Caki2 (cell line): ENCODE measurements around the gene FES. TPM values are rescaled to one million over a fixed set of nuclear protein-coding genes. Genes with fewer than 3 reads are reported as not detected.

Experiments used
- DNase-seq: peaks from one replicate; pipeline ENCODE4 v3.0.0-alpha.2; 2015; ENCODE audit warnings: low read depth
- in situ Hi-C: cut with HindIII; loops from 2 replicates; pipeline ENCODE4 v1.10.0; 2016; ENCODE audit warnings: low sequenced_read_pairs, low pct_unique_long_range_greater_than_20kb, mixed read lengths
- total RNA-seq: library from RNA; depleted of rRNA; stranded (reverse); fragments of >200 nt; shearing (Covaris generic); gene quantifications from 2 replicates; pipeline ENCODE4 v1.2.3, GENCODE V29; 2014; ENCODE audit warnings: low replicate concordance

FES gene
- total RNA-seq, 1 experiment from 2014 or later = not detected

DNA sequence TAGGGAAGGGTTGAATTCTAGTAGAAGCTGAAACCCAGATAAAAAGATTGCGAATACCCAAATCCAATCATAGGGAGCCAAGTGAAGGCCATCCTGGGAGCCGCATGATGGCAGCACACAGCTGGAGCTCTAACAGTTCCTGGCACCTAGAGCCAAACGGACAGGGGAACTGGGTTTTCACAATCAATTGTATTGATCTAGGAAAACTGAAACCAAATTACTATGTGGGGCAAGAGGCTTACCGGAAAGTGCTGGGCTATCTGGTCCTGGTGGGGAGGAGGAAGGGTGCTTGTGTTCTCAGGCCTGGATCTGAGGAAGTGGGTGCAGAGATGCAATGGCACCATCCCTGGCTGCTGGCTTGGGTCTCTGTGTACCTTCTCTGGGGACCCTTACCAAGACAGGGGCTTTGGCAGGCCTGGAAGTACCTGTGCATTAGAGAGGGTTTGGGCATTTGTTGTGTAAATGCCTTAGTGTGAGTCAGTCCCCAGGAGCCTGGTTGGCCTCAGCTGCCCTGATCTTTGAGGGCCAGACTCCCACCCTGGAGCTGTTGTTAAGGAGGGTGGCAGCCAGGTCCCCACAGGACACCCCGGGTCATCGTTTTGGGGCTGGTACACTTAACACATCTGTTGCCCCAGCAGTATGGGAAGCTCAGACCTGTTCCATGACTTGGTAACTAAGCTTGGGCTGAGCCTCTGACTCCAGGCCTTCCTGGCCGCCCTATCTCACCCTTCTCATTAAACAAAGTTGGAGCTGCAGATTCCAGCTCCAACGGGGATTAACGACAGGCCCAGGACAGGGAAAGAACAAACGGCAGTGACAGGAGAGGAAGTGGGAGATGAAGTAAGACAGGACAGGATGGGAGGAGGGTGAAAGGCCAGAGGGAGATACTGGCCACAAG lies 24.8 kb upstream of the FES start:
- no peak for DNase-seq

DNA sequence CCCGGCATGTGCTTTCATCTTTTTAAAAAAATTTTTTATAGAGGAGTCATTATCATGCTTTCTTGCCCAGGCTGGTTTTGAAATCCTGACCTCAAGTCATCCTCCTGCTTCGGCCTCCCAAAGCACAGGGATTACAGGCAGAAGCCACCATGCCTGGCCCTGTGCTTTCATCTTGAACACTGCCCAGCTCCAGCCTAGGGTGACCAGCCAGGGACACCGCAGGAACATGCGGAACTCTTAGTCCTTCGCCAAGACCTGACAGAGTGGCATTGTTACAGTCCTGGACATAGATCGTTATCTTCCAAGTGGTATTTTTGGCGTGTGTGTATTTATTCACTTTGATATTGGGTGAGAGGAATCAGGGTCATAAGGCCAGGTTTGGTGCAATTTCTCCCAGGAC lies 23.9 kb upstream of the FES start:
- DNase-seq = no peak
- in situ Hi-C loops = no loop called here

More for the DNA sequence above, 24.8 kb upstream of the FES start:
- in situ Hi-C loops = no loop called here

- in situ Hi-C loops = no loop called here
- no peak for DNase-seq
Observed at GRCh38 chr15:90860942-90861675, 23.2 kb upstream of the FES start.

DNA sequence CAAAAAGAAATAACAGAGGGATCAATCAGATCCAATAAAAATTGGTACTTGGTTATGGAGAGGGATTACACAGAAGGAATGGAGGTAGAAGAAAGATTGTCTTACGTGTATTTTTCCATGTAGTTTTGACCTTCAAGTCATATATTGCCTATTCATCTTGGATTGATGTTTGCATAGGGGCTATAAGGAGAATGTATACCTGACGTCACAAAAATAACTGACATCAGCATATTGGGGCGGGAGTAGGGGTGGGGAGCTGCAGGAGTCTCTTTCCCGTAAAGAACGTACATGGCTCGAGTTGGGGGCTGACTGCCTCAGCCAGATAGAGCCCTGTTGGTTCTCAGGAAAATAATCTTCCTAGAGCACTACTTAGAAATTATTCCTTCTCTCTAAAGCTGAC lies 21.8 kb upstream of the FES start:
- DNase-seq = no peak
- in situ Hi-C loops = no loop called here

GRCh38 chr15:90862964-90863778 lies 21.1 kb upstream of the FES start:
- in situ Hi-C loops = no loop called here

DNA sequence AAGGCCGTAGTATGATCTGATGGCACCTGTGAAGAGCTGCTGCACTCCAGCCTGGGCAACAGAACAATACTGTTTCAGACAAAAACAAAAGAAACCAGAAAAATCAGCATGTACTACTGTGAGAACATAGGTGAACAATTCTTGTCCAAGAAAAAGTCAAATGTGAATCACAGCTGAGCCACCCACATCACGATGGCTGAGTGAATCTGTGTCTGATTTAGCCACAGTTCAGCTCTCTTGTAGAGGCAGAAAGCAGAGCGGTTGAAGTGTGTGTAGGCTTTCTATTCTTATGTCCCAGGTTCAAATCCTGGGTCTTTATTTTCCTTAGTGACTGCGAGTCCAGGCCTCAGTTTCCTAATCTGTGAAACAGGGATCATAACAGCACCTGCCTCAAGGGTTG lies 20.3 kb upstream of the FES start:
- in situ Hi-C loops = no loop called here
- no peak for DNase-seq

More at GRCh38 chr15:90862964-90863778, 21.1 kb upstream of the FES start:
- no peak for DNase-seq

GRCh38 chr15:90864507-90864906 lies 19.8 kb upstream of the FES start:
- in situ Hi-C loops = no loop called here
- no peak for DNase-seq

- in situ Hi-C loops = no loop called here
Observed at GRCh38 chr15:90865702-90866101, 18.6 kb upstream of the FES start.

DNA sequence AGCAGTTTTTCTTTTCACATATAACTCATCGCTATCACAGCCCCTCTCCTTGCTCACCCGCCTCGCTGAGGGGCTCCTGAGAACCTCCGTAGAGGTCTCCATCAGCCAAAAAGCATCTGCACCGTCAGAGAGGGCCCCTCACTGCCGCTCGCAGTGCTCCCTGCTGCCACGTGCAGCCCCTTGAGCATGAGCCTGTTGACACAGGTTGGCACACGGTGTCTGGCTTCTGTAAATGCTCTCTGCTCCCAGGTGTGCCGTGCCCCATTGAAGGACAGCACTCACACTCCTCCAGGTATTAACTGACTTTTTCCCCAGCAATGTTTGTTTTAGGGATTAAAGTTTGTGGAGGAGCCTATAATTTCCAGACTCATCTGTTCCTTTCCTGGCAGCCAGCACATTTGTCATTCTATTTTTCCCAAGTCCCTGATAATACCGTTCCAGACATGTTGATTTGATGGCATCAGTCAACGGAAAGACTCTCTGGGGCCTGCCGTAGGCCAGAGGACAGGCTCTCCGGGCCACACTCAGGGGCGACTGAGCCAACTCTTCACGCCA lies 18.1 kb upstream of the FES start:
- in situ Hi-C loops = no loop called here
- no peak for DNase-seq

More at GRCh38 chr15:90865702-90866101, 18.6 kb upstream of the FES start:
- DNase-seq = no peak

GRCh38 chr15:90866800-90867199 lies 17.5 kb upstream of the FES start:
- DNase-seq = no peak
- in situ Hi-C loops = no loop called here

GRCh38 chr15:90868261-90868689 lies 16.0 kb upstream of the FES start, which contains the start of gene FURIN:
Gene FURIN (plus strand): TSS chr15:90868588. CDS start chr15:90875741, 7,153 bp downstream.
- no peak for DNase-seq
- in situ Hi-C loops = no loop called here

DNA sequence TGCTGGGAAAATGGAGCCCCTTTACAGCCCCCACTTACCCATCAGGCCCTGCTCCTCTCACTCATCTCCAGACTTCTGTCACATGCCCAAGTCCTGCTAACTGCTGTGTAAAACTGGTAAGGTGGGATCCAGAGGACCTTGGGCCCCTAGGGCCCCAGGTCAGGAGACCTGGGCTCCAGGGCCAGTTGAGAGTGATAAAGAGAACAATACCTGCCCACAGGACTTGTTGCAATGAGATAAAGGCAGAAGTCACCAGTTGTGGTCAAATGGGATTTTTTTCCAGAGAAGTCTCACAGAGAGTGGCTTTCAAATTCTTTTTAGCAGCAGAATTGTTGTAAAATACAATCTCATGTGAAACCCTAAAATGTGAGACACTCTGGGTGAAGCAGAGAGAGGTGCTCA lies 15.2 kb upstream of the FES start:
- in situ Hi-C loops = no loop called here
- no peak for DNase-seq

GRCh38 chr15:90869601-90870353 lies 14.5 kb upstream of the FES start:
- in situ Hi-C loops = no loop called here
- DNase-seq = peak; percentile 87

DNA sequence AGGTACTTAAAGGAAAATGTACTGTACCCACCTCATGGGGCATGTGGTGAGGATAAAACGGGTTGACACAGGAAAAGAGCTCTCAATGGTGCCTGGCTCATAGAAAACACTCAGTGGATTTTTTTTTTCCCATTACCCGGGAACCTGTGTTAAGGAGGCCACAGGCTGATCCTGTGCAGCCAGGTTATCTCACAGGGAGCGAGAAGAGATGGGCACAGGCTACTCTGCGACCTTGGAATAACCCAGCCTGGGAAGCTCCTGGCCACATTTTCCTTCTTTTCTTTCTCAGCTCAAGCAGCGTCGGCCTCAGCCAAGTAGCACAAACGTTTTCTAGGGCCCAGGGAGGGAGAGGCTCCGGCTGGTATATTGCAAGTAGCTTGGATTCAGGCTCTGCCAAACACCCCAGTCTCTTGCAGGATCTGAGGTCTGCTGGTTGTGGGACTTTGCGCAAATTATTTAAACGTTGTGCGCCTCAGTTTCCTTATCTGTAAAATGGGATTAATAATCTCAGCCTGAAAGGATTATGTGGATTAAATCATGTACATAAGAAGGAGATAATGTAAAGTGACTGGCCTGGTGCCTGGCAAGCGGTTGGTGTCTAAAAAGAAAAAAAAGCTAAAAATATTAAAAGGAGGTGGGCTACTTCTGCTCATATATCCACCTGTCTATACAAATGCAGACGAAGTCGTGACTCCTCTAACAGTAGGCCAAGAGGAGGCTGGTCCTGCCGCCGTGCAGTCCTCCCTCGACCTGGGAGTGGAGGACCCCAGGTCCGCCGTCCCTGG lies 13.8 kb upstream of the FES start:
- in situ Hi-C loops = no loop called here
- peak; percentile 25 for DNase-seq

DNA sequence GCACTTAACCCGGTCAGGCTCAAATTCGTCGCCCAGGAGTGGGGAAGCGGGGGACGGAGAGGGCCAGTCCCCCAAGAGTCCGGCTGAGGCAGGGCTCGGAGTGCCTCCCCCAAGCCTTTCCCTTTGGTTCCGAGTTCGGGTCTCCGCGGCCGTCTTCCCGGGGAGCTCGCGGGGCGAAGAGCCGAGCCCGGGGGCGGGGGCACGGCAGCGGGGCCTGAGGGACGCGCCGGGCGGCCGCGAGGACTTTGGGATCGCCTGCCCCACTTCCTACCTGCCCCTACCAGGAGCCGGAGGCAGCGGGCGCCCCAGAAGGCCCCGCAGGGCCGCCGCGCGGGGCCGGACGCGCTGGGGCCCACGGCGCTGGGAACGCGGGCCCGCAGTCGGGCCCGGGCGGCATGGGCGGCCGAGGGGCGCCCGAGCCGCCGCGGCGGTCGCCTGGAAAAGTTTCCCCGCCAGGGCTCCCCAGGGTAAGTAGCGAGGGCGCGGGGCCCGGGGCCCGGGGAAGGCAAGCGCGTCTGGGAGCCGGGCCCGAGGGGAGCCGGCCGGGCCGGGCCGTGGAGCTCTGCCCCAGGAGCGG lies 13.1 kb upstream of the FES start:
- DNase-seq = peak; percentile 46
- in situ Hi-C loops = no loop called here

DNA sequence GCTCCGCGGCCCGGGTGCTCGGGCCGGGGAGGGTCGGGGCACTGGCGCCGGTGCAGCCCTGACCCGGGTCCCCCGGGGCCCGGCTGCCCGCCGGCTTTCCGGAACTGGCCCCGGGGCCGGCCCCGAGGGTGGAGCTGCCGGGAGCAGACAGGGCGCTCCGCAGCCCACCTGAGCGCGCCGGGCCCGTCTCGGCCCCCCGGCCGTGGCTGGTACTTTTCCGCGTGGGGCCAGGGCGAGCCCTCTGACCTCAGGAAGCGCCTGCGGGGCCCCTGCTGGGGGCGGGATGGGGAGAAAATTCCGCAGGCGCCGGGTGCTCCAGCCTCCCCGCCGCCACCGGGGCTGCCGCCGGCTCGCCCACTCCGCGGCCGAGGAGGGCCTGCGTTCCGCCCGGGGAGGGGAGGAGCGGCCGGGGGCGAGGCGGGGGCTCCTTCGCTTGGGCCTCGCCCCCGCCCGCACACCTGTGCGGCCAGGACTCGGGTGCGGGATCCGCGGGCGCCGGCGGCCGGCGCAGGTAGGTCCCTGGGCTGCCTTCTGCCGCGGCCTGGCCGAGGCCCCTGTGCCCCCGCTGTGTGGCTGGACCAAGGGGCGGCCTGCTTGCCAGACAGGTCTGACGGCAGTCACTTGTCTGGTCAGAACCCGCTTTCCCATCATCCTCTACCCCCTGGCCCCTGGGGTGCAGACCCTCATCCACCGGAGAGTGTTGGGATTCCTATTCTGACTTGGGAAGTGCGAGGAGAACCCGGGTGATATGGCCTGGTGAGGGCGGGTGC lies 12.4 kb upstream of the FES start:
- peak; percentile 29 for DNase-seq
- in situ Hi-C loops = no loop called here
